HCT116 (cell line): ENCODE data around the gene AUTS2.

Experiments
- CEBPB ChIP-seq: IDR thresholded peaks from 2 replicates; pipeline ENCODE4 v1.6.1; 2012; ENCODE audit warnings: low read depth
- CTCF ChIP-seq, 3 experiments: fragments of 200-600 bp in 1 of 3; sonication (generic) in 1 of 3; IDR thresholded peaks in 2 of 3; conservative IDR thresholded peaks in 1 of 3; 2 replicates each; pipeline ENCODE4 v1.5.1; 2012 to 2017; ENCODE audit warnings: low read depth in 2 of 3, low read length in 2 of 3, antibody characterized with exemption in 1 of 3, borderline replicate concordance in 1 of 3, control low read depth in 1 of 3, mild to moderate bottlenecking in 1 of 3, mixed read lengths in 1 of 3, mixed run types in 1 of 3, moderate library complexity in 1 of 3; ENCODE audit not compliant: insufficient read depth in 1 of 3
- EZH2 ChIP-seq: fragments of 200-600 bp; sonication (generic); IDR thresholded peaks from 2 replicates; pipeline ENCODE4 v1.6.1; 2017; ENCODE audit warnings: antibody characterized with exemption, mixed run types
- POLR2A ChIP-seq: IDR thresholded peaks from 2 replicates; pipeline ENCODE4 v1.7.0; 2011; ENCODE audit warnings: borderline replicate concordance; ENCODE audit not compliant: insufficient read depth, insufficient read length; ENCODE audit errors: extremely low read depth
- SIN3A ChIP-seq: IDR thresholded peaks from 2 replicates; pipeline ENCODE4 v1.6.1; 2012; ENCODE audit warnings: low read depth
- YY1 ChIP-seq: IDR thresholded peaks from 2 replicates; pipeline ENCODE4 v1.6.1; 2011; ENCODE audit warnings: low read length, low read depth, moderate library complexity, mild to moderate bottlenecking; ENCODE audit not compliant: insufficient replicate concordance; ENCODE audit errors: extremely low read depth

GRCh38 chr7:70810558-70811139 lies 1212.4 kb downstream of the AUTS2 start:
- TF ChIP-seq YY1: no peak
- TF ChIP-seq CTCF (IDR thresholded peaks at IDR 0.05 in 2 of 3, conservative IDR thresholded peaks at IDR 0.05 in 1 of 3; ENCODE audit: borderline replicate concordance in 1 of 3, insufficient read depth in 1 of 3, low read depth in 2 of 3, low read length in 2 of 3): no peak
- no peak for TF ChIP-seq POLR2A
- TF ChIP-seq CEBPB: no peak
- no peak for TF ChIP-seq EZH2
- no peak for TF ChIP-seq SIN3A
